Transverse colon (tissue), 3 donors: ENCODE data around the gene GNG7.

Experiments
- CTCF ChIP-seq, 5 experiments: fragments of 200-600 bp in 3 of 5; fragments of 450-650 bp in 2 of 5; sonication (generic) in 3 of 5; IDR thresholded peaks; 1 replicate in 2 of 5; 2 replicates in 3 of 5; pipeline ENCODE4 v1.5.1; 2016 to 2017; ENCODE audit warnings: antibody characterized with exemption in 5 of 5, inconsistent platforms in 3 of 5, mild to moderate bottlenecking in 2 of 5, moderate library complexity in 1 of 5
- POLR2A ChIP-seq: fragments of 450-650 bp; IDR thresholded peaks from one replicate; pipeline ENCODE4 v1.6.1; 2016; ENCODE audit warnings: antibody characterized with exemption, mild to moderate bottlenecking, moderate library complexity

- TF ChIP-seq CTCF (IDR thresholded peaks at IDR 0.05) (no peak), POLR2A (no peak)
These were observed 183.0 kb downstream of the GNG7 start for GRCh38 chr19:2519482-2519881.
